ENCODE results near the gene FAM13A. TPM values are rescaled to one million over a fixed set of nuclear protein-coding genes. Genes with fewer than 3 reads are reported as not detected.

The FAM13A gene
- total and polyA plus RNA-seq, 2 of the 8 experiments (the other 6 are each of a cell fraction or from before 2014, with no cell fraction given): 7.1 to 16.5 TPM

GRCh38 chr4:88826771-88827170, 230.2 kb downstream of the FAM13A start (continued):
- TF ChIP-seq GABPA (IDR thresholded peaks at IDR 0.05; ENCODE audit: borderline replicate concordance, insufficient read depth, low read length): no peak
- no peak for TF ChIP-seq BCL11A (IDR thresholded peaks at IDR 0.05; ENCODE audit: low read depth in 2 of 2, low read length in 2 of 2)
- TF ChIP-seq POLR2AphosphoS5 (IDR thresholded peaks at IDR 0.05; ENCODE audit: low read depth, low read length): no peak
- no peak for TF ChIP-seq KDM5A (IDR thresholded peaks at IDR 0.05; ENCODE audit: low read length)
- no peak for TF ChIP-seq SIX5 (IDR thresholded peaks at IDR 0.05; ENCODE audit: low read depth, low read length)

Measured in H1 (cell line).